ENCODE results near the gene MAEA.

DNA sequence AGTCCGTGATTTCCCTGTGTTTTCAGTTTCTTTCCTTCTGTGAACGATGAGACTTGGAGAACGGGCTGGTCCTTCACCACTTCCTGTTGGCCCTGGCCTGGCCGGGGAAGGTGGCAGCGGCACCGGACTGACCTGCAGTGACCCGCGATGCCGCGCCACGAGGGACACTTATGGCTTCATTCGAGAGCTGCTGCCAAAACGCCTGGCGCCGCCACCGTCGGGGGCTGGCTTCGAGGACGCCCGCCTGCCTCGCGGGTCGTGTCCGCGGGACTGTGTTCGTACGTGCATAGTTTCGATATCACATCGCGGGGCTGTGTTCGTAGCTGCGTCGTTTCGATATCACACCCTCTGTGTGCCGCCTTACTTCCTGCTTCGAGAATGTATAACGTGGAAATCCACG lies 49.8 kb downstream of the MAEA start:
- no peak for TF ChIP-seq YY1 (IDR thresholded peaks at IDR 0.05; ENCODE audit: insufficient read depth, insufficient read length)
- no peak for TF ChIP-seq SUZ12 (IDR thresholded peaks at IDR 0.05; ENCODE audit: extremely low read depth, insufficient read depth, insufficient read length)
